Stomach (tissue), 4 donors: ENCODE data around the gene LMTK2.

Experiments
- CTCF ChIP-seq, 7 experiments: fragments of 450-650 bp in 4 of 7; fragments of 200-600 bp in 3 of 7; sonication (generic) in 3 of 7; IDR thresholded peaks; one replicate each; pipeline ENCODE4 v1.5.1; 2016 to 2019; ENCODE audit warnings: antibody characterized with exemption in 7 of 7, control low read depth in 2 of 7, mild to moderate bottlenecking in 1 of 7
- POLR2A ChIP-seq, 4 donors: fragments of 450-650 bp; IDR thresholded peaks; one replicate each; pipeline ENCODE4 v1.6.1; 2016; ENCODE audit warnings: antibody characterized with exemption in 4 of 4, control low read depth in 2 of 4, mild to moderate bottlenecking in 1 of 4, moderate library complexity in 1 of 4
- POLR2AphosphoS5 ChIP-seq, 3 donors: sonication (generic); formaldehyde crosslinking; IDR thresholded peaks; one replicate each; pipeline ENCODE4 v1.6.1; 2016; ENCODE audit warnings: antibody characterized with exemption in 3 of 3

GRCh38 chr7:98215561-98216495 lies 109.2 kb downstream of the LMTK2 start:
- TF ChIP-seq CTCF (IDR thresholded peaks at IDR 0.05) (no peak), POLR2AphosphoS5 (IDR thresholded peaks at IDR 0.05) (peak in 1 of 3 donors; percentile 38), POLR2A (IDR thresholded peaks at IDR 0.05) (no peak)
